ENCODE data around the gene PAPSS2.

GRCh38 chr10:87632454-87632853 is 27.2 kb upstream of the PAPSS2 start:
- TF ChIP-seq POLR2A (IDR thresholded peaks at IDR 0.05) (no peak), POLR2AphosphoS5 (IDR thresholded peaks at IDR 0.05) (no peak)
- TF ChIP-seq, protein P1, sequence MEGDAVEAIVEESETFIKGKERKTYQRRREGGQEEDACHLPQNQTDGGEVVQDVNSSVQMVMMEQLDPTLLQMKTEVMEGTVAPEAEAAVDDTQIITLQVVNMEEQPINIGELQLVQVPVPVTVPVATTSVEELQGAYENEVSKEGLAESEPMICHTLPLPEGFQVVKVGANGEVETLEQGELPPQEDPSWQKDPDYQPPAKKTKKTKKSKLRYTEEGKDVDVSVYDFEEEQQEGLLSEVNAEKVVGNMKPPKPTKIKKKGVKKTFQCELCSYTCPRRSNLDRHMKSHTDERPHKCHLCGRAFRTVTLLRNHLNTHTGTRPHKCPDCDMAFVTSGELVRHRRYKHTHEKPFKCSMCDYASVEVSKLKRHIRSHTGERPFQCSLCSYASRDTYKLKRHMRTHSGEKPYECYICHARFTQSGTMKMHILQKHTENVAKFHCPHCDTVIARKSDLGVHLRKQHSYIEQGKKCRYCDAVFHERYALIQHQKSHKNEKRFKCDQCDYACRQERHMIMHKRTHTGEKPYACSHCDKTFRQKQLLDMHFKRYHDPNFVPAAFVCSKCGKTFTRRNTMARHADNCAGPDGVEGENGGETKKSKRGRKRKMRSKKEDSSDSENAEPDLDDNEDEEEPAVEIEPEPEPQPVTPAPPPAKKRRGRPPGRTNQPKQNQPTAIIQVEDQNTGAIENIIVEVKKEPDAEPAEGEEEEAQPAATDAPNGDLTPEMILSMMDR (IDR thresholded peaks at IDR 0.05 in 8 of 11, conservative IDR thresholded peaks at IDR 0.05 in 3 of 11), result no peak

All from spleen (tissue), 7 donors.